Neuron (in vitro differentiated cells): ENCODE results near the gene FCGR1A.
"Not testable (repeated sequence)": the region's sequence is repeated elsewhere in the genome, so short reads cannot be mapped to it uniquely, and the experiment has no call there.

Experiments
- H2AFZ ChIP-seq: one replicate; pipeline ENCODE4 v1.6.1; 2013; ENCODE audit warnings: low read depth, mild to moderate bottlenecking, inconsistent platforms, low read length, moderate library complexity
- H3K27me3 ChIP-seq: one replicate; pipeline ENCODE4 v1.6.1; 2013; ENCODE audit warnings: low read length; ENCODE audit not compliant: insufficient read depth
- H3K36me3 ChIP-seq: one replicate; pipeline ENCODE4 v1.6.1; 2013; ENCODE audit warnings: low read length; ENCODE audit not compliant: insufficient read depth
- H3K4me1 ChIP-seq: one replicate; pipeline ENCODE4 v1.6.1; 2013; ENCODE audit warnings: low read length; ENCODE audit not compliant: insufficient read depth
- H3K4me3 ChIP-seq: 2 replicates; pipeline ENCODE4 v1.5.1; 2013; ENCODE audit warnings: mild to moderate bottlenecking, low read length, moderate library complexity
- H3K9me3 ChIP-seq: one replicate; pipeline ENCODE4 v1.6.1; 2013; ENCODE audit warnings: low read length

The FCGR1A gene

DNA sequence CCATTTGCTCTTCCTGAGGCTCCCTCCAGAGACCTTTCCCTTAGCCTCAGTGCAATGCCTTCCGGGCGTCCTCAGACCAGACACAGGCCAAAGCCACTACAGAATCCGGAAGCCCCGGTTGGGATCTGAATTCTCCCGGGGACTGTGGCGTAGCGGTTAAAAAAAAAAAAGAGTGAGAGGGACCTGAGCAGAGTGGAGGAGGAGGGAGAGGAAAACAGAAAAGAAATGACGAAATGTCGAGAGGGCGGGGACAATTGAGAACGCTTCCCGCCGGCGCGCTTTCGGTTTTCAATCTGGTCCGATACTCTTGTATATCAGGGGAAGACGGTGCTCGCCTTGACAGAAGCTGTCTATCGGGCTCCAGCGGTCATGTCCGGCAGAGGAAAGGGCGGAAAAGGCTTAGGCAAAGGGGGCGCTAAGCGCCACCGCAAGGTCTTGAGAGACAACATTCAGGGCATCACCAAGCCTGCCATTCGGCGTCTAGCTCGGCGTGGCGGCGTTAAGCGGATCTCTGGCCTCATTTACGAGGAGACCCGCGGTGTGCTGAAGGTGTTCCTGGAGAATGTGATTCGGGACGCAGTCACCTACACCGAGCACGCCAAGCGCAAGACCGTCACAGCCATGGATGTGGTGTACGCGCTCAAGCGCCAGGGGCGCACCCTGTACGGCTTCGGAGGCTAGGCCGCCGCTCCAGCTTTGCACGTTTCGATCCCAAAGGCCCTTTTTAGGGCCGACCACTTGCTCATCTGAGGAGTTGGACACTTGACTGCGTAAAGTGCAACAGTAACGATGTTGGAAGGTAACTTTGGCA lies 50.0 kb downstream of the FCGR1A start:
- H3K9me3 ChIP-seq, H3K4me1 ChIP-seq, H3K27me3 ChIP-seq, H3K4me3 ChIP-seq, H2AFZ ChIP-seq, H3K36me3 ChIP-seq: not testable (repeated sequence)

DNA sequence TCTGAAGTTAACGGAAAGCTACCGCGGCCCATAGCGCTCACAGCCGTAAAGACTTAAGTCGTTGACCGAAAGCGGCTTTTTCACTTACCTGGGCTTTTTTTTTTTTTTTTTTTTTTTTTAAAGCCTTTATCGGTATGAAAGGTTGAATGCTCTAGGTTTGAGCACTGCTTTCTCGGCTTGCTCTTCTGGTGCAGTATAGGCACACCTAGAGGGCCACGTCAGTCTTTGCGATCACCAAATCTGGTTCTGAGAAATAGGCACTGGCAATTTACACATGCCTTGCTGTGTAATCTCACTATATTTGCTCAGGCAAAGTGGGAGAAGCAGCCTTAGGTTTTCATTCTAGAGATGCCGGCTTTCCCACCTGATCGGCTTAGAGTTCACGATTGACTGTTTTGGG lies 50.6 kb downstream of the FCGR1A start:
- H3K4me1 ChIP-seq, H3K27me3 ChIP-seq, H3K4me3 ChIP-seq, H3K9me3 ChIP-seq, H2AFZ ChIP-seq, H3K36me3 ChIP-seq: not testable (repeated sequence)

DNA sequence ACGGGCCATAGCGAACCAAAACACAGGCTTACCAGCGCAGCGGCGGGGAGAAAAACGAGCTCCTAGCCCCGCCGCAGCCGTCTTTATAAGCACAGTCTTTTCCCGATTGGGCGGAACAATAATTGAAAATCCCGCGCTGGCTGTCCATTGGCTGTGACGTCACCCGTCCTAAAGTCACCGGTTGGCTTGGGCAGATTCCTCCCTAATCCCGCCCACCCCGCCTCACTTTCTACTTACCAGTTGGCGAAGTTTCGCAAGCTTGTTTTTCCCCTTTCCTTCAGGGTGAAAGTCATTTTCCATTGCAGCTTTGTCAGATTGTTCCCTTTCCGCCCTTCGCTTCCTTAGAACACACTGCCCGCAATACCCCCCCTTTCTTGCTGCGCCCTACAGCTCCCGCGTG lies 58.7 kb downstream of the FCGR1A start:
- not testable (repeated sequence) for H3K36me3 ChIP-seq, H3K4me3 ChIP-seq, H3K9me3 ChIP-seq, H3K27me3 ChIP-seq, H2AFZ ChIP-seq
- H3K4me1 ChIP-seq, result peaks cover 18% of the 10 kb centered on the region
